ENCODE data around the gene DDX59.

GRCh38 chr1:200710166-200710565 lies 40.5 kb upstream of the DDX59 start:
- TF ChIP-seq CTCF (conservative IDR thresholded peaks at IDR 0.05; ENCODE audit: low read length) (no peak), EZH2phosphoT487 (IDR thresholded peaks at IDR 0.05; ENCODE audit: borderline replicate concordance) (no peak)

All from Loucy (cell line).